ENCODE measurements around the gene IKBKE. TPM values are rescaled to one million over a fixed set of nuclear protein-coding genes. Genes with fewer than 3 reads are reported as not detected.

IKBKE gene
- total RNA-seq, 2 experiments from 2014 or later = 15.3 to 17.2 TPM

- Mint-ChIP-seq H3K27me3 (no peaks in the 10 kb centered on the region), H3K4me3 (no peak overlapping the region), H3K9me3 (ENCODE audit: low read depth) (no peaks in the 10 kb centered on the region), H3K36me3 (ENCODE audit: low read depth) (no peaks in the 10 kb centered on the region), H3K27ac (no peak overlapping the region), H3K4me1 (peaks cover 26% of the 10 kb centered on the region)
- CTCF ChIA-PET = interaction anchor here (0.6 to 7.6 kb wide), 39 partner anchors 10 to 374 kb away, joined by 3 to 198 read pairs (median 7); partner anchors contain the start of genes DYRK3, EIF2D, IKBKE and RASSF5
- intact Hi-C loops (cut with DNase I, micrococcal nuclease) = loop anchor here (1.0 to 2.0 kb wide), 6 partner anchors 11 to 119 kb away; partner anchors contain the start of gene EIF2D (in 1 of the 2)
- DNase-seq (peak; percentile 4), ATAC-seq (peak; percentile 35)
- POLR2A ChIA-PET = interaction anchor here (0.6 to 1.3 kb wide), 5 partner anchors 10 to 56 kb away, joined by 3 to 5 read pairs (median 4); no protein-coding TSS in a partner anchor
Measured at GRCh38 chr1:206545351-206545750, 75.1 kb downstream of the IKBKE start.

Small RNA genes within 50 kb of the gene (microRNA-seq; reads per million reads assigned to microRNA genes)
- 11.3 reads per million, percentile 32 among the genes with 10 or more reads in this experiment for gene MIR6769B (ENCODE audit: borderline replicate concordance)

Other genes starting within 250 kb of the IKBKE start
- 100 to 1,000 TPM; 223 to 239 TPM for gene RASSF5, start 37.1 kb downstream of the IKBKE start, total RNA-seq
- gene EIF2D, start 142.0 kb downstream of the IKBKE start, total RNA-seq = 100 to 1,000 TPM in 1 of 2 experiments, 10 to 100 TPM in 1; 91.2 to 100 TPM
- gene DYRK3, start 165.1 kb downstream of the IKBKE start, total RNA-seq = 1 to 10 TPM; 8.3 to 8.7 TPM
- 10 to 100 TPM; 62.8 to 64.7 TPM for gene MAPKAPK2, start 214.4 kb downstream of the IKBKE start, total RNA-seq